D721Med (cell line): ENCODE data around the gene ARHGAP6.
"Not testable (repeated sequence)": the region's sequence is repeated elsewhere in the genome, so short reads cannot be mapped to it uniquely, and the experiment has no call there.

Experiments used
- DNase-seq: peaks from one replicate; pipeline ENCODE4 v3.0.0; 2011; ENCODE audit warnings: low spot score; ENCODE audit not compliant: insufficient read length
- FAIRE-seq: peaks from 2 replicates; lab custom pipeline; 2011; peaks lifted over from hg19 to GRCh38; lab: Jason Lieb, UNC
- TF ChIP-seq, protein P1 (sequence below): IDR thresholded peaks from 2 replicates; pipeline ENCODE4 v1.5.1; 2012; ENCODE audit warnings: mild to moderate bottlenecking, control low read depth; ENCODE audit not compliant: insufficient read depth; ENCODE audit errors: missing control alignments

ARHGAP6 gene

DNA sequence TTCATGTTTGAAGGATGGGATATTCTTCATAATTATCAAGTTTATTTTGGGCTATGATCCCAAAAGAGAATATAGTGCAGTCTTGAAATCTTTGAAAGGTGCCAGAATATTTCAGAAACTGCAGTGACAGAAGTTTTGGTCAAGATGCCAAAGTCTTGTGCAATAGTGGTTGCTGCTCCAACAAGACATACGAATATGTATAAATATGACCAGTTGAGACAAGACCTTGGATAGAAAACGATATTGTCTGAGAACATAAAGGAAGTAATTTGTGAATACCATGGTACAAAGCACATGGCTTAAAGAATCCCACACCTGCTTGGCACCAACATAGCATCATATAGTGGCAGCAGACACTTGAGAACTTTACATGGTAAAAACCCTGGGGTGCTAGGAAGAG lies 421.1 kb downstream of the ARHGAP6 start:
- DNase-seq (no peak), FAIRE-seq (no peak)
- TF ChIP-seq, protein P1, sequence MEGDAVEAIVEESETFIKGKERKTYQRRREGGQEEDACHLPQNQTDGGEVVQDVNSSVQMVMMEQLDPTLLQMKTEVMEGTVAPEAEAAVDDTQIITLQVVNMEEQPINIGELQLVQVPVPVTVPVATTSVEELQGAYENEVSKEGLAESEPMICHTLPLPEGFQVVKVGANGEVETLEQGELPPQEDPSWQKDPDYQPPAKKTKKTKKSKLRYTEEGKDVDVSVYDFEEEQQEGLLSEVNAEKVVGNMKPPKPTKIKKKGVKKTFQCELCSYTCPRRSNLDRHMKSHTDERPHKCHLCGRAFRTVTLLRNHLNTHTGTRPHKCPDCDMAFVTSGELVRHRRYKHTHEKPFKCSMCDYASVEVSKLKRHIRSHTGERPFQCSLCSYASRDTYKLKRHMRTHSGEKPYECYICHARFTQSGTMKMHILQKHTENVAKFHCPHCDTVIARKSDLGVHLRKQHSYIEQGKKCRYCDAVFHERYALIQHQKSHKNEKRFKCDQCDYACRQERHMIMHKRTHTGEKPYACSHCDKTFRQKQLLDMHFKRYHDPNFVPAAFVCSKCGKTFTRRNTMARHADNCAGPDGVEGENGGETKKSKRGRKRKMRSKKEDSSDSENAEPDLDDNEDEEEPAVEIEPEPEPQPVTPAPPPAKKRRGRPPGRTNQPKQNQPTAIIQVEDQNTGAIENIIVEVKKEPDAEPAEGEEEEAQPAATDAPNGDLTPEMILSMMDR: no peak

- DNase-seq: no peak
- FAIRE-seq: no peak
- TF ChIP-seq, protein P1: no peak
Measured at GRCh38 chrX:11242704-11243103, 423.0 kb downstream of the ARHGAP6 start.

DNA sequence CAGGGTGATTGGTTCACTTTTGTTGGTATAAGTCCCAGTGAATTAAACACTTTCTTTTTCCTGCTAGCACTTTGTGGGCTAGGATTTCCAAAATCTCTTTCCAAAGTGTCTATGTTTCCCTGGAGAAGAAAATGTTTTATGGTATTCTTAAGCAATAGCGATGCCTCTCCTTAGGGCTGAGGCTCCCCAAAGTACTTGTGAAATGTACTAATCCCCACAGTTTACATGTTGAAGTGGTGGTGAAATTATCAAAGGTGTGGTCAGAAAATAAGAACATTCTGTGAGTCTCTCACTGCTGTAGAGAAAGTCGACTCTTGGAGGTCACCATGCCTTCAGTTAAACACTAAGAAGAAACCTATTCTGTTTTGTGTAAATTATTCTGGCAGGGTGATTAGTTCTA lies 424.0 kb downstream of the ARHGAP6 start:
- no peak for FAIRE-seq
- TF ChIP-seq, protein P1: no peak
- DNase-seq: no peak

GRCh38 chrX:11239230-11239629 lies 426.5 kb downstream of the ARHGAP6 start:
- DNase-seq: no peak
- TF ChIP-seq, protein P1: no peak
- FAIRE-seq: no peak

DNA sequence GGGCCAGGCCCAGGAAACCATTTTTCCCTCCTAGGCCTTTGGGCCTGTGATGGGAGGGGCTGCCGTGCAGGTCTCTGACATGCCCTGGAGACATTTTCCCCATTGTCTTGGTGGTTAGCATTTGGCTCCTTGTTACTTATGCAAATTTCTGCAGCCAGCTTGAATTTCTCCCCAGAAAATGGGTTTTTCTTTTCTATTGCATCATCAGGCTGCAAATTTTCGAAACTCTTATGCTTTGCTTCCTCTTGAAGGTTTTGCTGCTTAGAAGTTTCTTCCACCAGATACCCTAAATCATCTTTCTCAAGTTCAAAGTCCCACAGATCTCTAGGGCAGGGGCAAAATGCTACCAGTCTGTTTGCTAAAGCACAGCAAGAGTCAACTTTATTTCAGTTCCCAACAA lies 430.3 kb downstream of the ARHGAP6 start:
- not testable (repeated sequence) for DNase-seq, FAIRE-seq

DNA sequence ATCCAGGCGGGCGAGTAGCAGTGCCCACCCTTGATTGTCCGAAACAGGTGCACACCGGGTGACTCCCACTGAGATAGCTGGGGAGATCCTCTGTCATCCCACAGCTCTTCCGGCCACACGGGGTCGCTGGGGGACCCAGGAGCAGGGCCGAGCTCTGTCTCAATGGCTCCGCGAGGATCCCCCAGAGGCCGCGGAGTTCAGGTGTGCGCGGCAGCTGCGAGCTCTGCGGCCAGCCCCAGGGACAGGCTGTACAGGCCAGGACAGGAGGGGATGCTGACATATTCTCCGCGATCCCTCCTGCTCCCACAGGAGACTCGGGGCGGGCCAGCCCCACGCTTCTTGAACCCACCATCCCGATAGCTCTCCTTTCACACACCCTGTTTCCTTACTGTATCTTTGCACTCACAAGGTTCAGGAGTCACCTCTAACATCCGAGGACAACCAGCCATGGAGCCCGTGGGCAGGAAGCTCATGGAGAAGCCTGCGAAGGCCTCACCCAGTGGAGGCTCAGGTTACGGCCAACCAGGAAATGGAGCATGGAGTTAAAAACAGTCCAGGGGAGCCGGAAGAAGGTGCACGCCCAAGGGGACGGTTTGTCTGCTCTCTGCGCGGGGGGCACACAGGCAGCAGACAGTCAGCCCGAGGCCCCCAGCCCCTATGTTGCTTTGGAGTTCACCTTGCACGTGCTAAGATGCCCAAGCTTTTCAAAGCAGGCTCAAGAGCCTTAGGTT lies 450.4 kb downstream of the ARHGAP6 start:
- TF ChIP-seq, protein P1: no peak
- no peak for DNase-seq

DNA sequence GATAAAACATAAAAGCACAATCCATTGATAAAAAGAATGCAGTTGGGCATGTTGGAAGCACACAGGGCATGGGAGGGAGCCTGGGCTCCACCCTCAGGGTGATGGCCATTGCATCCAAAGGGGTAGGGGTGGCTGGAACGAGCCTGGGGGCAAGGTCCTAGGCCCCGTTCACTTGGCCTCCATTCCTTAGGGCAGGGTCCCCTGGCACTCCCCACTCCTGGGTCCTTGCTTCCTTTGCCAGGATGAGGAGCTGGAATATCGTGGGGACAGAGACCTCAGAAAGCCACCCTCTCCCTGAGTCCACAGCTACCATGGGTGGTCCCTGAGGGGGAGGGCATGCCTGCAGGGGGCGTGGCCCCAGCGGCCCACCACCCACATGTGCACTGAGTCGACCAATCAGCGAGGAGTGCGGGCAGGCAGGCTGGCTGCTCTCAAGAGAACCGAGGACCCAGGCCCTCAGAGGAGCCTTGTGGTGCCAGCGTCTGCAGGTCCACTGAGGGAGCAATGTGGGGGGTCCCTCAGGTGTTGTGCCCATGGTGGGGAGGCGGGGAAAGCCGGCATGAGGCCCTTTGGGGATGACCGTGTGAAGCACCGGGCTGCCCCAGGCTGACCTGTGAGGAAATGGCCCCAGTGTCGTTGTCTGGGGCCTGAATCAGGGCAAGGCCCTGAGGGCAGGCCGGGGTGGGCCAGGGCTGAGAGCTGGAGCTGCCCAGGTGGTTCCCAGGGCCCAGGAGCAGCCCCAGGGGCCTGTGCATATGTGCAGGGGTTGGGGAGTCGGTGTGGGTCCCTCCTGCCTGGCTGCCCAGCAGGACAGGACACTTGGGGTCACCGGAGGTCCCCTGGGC lies 451.2 kb downstream of the ARHGAP6 start:
- no peak for DNase-seq
- TF ChIP-seq, protein P1: no peak
- no peak for FAIRE-seq

More for the DNA sequence above, 450.4 kb downstream of the ARHGAP6 start:
- no peak for FAIRE-seq
